GM12878 (cell line): Measurements from ENCODE around the gene SLC6A1. TPM values are rescaled to one million over a fixed set of nuclear protein-coding genes. Genes with fewer than 3 reads are reported as not detected.

Experiments used
- ATAC-seq: fragments of 200-7000 bp; cut with Tn5 transposase; 3 replicates; pipeline ENCODE4 v1.9.1; 2020; ENCODE audit warnings: mild to moderate bottlenecking, moderate library complexity
- BruUV-seq: library from RNA; stranded (reverse); fragments of 400-500 nt; replicated peaks from 2 replicates; lab custom pipeline; 2021; lab: Mats Ljungman, UMichigan
- CTCF ChIA-PET: fragments of 300-600 bp; sonication (Branson Sonifier 250); formaldehyde crosslinking; extraction: SDS; loops from one replicate; lab custom pipeline; 2021; ENCODE audit warnings: inconsistent platforms; lab: Yijun Ruan, JAX
- POLR2A ChIA-PET: fragments of 350-600 bp; formaldehyde crosslinking; extraction: SDS; loops from one replicate; lab custom pipeline; 2021; ENCODE audit warnings: inconsistent platforms; lab: Charles Lee
- RAD21 ChIA-PET: fragments of 300-600 bp; sonication (Branson Sonifier 250); formaldehyde crosslinking; loops from one replicate; lab custom pipeline; 2023; ENCODE audit warnings: antibody characterized with exemption; ENCODE audit not compliant: unreplicated experiment; lab: Charles Lee
- SMC1A ChIA-PET: fragments of 300-600 bp; sonication (Branson Sonifier 250); formaldehyde crosslinking; loops from one replicate; lab custom pipeline; 2023; ENCODE audit not compliant: unreplicated experiment, uncharacterized antibody; lab: Charles Lee
- DNase-seq: peaks from one replicate; pipeline ENCODE4 v3.0.0-alpha.2; 2011; ENCODE audit warnings: low read depth, low spot score
- FAIRE-seq: peaks from 3 replicates; lab custom pipeline; 2011; peaks lifted over from hg19 to GRCh38; lab: Jason Lieb, UNC
- H2AFZ ChIP-seq: 2 replicates; pipeline ENCODE4 v1.6.0; 2011; ENCODE audit warnings: low read depth, low read length, control low read depth; ENCODE audit not compliant: control insufficient read depth
- H3K27ac ChIP-seq: 2 replicates; pipeline ENCODE4 v1.5.1; 2011; ENCODE audit warnings: control low read depth; ENCODE audit not compliant: control insufficient read depth, insufficient read depth
- H3K27me3 ChIP-seq, 2 experiments: replicated peaks in 1 of 2; 2 replicates each; pipeline versions ENCODE4 v1.6.0 to v1.6.1; 2011; ENCODE audit warnings: low read length in 1 of 2; ENCODE audit not compliant: control insufficient read depth in 2 of 2, insufficient read depth in 2 of 2
- H3K36me3 ChIP-seq, 2 experiments: 2 replicates each; pipeline ENCODE4 v1.5.1; 2011; ENCODE audit warnings: low read length in 1 of 2; ENCODE audit not compliant: control insufficient read depth in 2 of 2, insufficient read depth in 2 of 2
- H3K4me1 ChIP-seq: 2 replicates; pipeline ENCODE4 v1.6.1; 2011; ENCODE audit warnings: mild to moderate bottlenecking, low read length, moderate library complexity, mixed read lengths; ENCODE audit not compliant: control insufficient read depth, insufficient read depth
- H3K4me2 ChIP-seq: 2 replicates; pipeline ENCODE4 v1.6.0; 2011; ENCODE audit warnings: control low read depth; ENCODE audit not compliant: control insufficient read depth, insufficient read depth
- H3K4me3 ChIP-seq: fragments of 200-600 bp; sonication (generic); 2 replicates; pipeline ENCODE4 v1.5.1; 2016
- H3K79me2 ChIP-seq: 2 replicates; pipeline ENCODE4 v1.6.0; 2011; ENCODE audit warnings: low read length; ENCODE audit not compliant: control insufficient read depth, insufficient read depth
- H3K9ac ChIP-seq: 2 replicates; pipeline ENCODE4 v1.8.0; 2011; ENCODE audit warnings: low read length, control low read depth, mixed read lengths; ENCODE audit not compliant: control insufficient read depth, insufficient read depth
- H3K9me3 ChIP-seq: replicated peaks from 3 replicates; pipeline ENCODE4 v1.5.1; 2011; ENCODE audit warnings: mild to moderate bottlenecking, low read length; ENCODE audit not compliant: control insufficient read depth, insufficient read depth
- H4K20me1 ChIP-seq: 2 replicates; pipeline ENCODE4 v1.6.0; 2011; ENCODE audit not compliant: control insufficient read depth, insufficient read depth
- BCL11A ChIP-seq: IDR thresholded peaks from 2 replicates; pipeline ENCODE4 v1.6.1; 2011; ENCODE audit warnings: low read depth, low read length
- CBFB ChIP-seq: IDR thresholded peaks from 2 replicates; pipeline ENCODE4 v1.6.1; 2016; ENCODE audit warnings: antibody characterized with exemption, low read depth
- JUNB ChIP-seq: IDR thresholded peaks from 2 replicates; pipeline ENCODE4 v1.6.1; 2016; ENCODE audit warnings: antibody characterized with exemption, mild to moderate bottlenecking
- NR2C1 ChIP-seq: fragments of 450-650 bp; IDR thresholded peaks from 2 replicates; pipeline ENCODE4 v1.6.1; 2017; ENCODE audit warnings: antibody characterized with exemption, mild to moderate bottlenecking, moderate library complexity
- ZBTB40 ChIP-seq: fragments of 450-650 bp; IDR thresholded peaks from 2 replicates; pipeline ENCODE4 v1.6.1; 2016; ENCODE audit warnings: mild to moderate bottlenecking, moderate library complexity, borderline replicate concordance
- WGBS: methylation state at CpG from one replicate; pipeline ENCODE4 v1.1.6; 2016; ENCODE audit warnings: low lambda C conversion rate; ENCODE audit not compliant: insufficient replicate concordance, insufficient coverage; ENCODE audit errors: missing lambda C conversion rate; 5-methylcytosine and 5-hydroxymethylcytosine counted together
- in situ Hi-C: fragments of 300-500 bp; cut with MboI; formaldehyde crosslinking; loops from 9 replicates; pipeline ENCODE4 v1.14.3; 2018; ENCODE audit warnings: mixed read lengths
- intact Hi-C: fragments of 100-400 bp; cut with micrococcal nuclease; formaldehyde crosslinking; loops from one replicate; pipeline ENCODE4 v1.14.2; 2022; ENCODE audit not compliant: unreplicated experiment
- polyA plus RNA-seq, 11 experiments: library from polyadenylated mRNA; depleted of rRNA in 4 of 11; unstranded in 6 of 11; stranded (reverse) in 5 of 11; fragments of >200 nt; fragmentation: Nextera tagmentation in 4 of 11; fragmentation: Illumina TruSeq in 1 of 11; extraction: Ambion mirVana in 4 of 11; extraction: Trizol in 1 of 11; gene quantifications; 1 replicate in 1 of 11; 2 replicates in 10 of 11; pipeline versions ENCODE4 v1.2.1 to v1.2.3, GENCODE V29; 2011 to 2016; ENCODE audit warnings: inconsistent platforms in 2 of 11, missing spikeins in 2 of 11, low read depth in 1 of 11
- total RNA-seq, 4 experiments: library from RNA; depleted of rRNA in 3 of 4; stranded (reverse); fragments of >200 nt in 3 of 4; fragmentation: Illumina TruSeq in 1 of 4; extraction: Trizol in 1 of 4; gene quantifications; 2 replicates each; pipeline versions ENCODE4 v1.2.1 to v1.2.3, GENCODE V29; 2013 to 2021

SLC6A1 gene
- total and polyA plus RNA-seq, 10 of the 15 experiments (the other 5 are each of a cell fraction or from before 2014, with no cell fraction given): not detected

GRCh38 chr3:11021611-11022011 lies 29.1 kb downstream of the SLC6A1 start:
- no peak for FAIRE-seq
- Histone ChIP-seq H3K4me1 (no peaks in the 10 kb centered on the region), H4K20me1 (no peaks in the 10 kb centered on the region)
- 40% methylated on average over 8 of the region's 8 CpGs for WGBS
- ChIA-PET RAD21 (no interaction called here), POLR2A (interaction anchor here (0.8 kb wide), 1 partner anchor 93 kb away, joined by 3 read pairs; no protein-coding TSS in a partner anchor)
- BruUV-seq: no TSS peak
- DNase-seq: no peak
- TF ChIP-seq NR2C1 (no peak), CBFB (no peak), JUNB (no peak)
- TF ChIP-seq, all 136 proteins: peak for 0
- H3K36me3 ChIP-seq: no peaks in the 10 kb centered on the region
- ChIA-PET CTCF (interaction anchor here (1.3 kb wide), 1 partner anchor 39 kb away, joined by 3 read pairs; no protein-coding TSS in a partner anchor), SMC1A (no interaction called here)
- H3K27me3 ChIP-seq: peaks cover 0 to 2% of the 10 kb centered on the region in 2 experiments; a peak in 1 of 4 replicates
- H2AFZ ChIP-seq: no peak overlapping the region
- H3K79me2 ChIP-seq: no peaks in the 10 kb centered on the region
- H3K4me3 ChIP-seq: no peak overlapping the region
- H3K9ac ChIP-seq: no peak overlapping the region
- in situ Hi-C loops (no loop called here), intact Hi-C loops (no loop called here)
- no peak overlapping the region for H3K27ac ChIP-seq
- ATAC-seq: no peak
- H3K9me3 ChIP-seq: no peaks in the 10 kb centered on the region; the same call in 2 of the 3 replicates
- no peak overlapping the region for H3K4me2 ChIP-seq

- FAIRE-seq: no peak
- H3K9ac ChIP-seq: no peak overlapping the region
- no TSS peak for BruUV-seq
- no peaks in the 10 kb centered on the region for H4K20me1 ChIP-seq
- H3K4me2 ChIP-seq: no peak overlapping the region
- no peaks in the 10 kb centered on the region for H3K36me3 ChIP-seq
- H3K4me1 ChIP-seq: no peaks in the 10 kb centered on the region
- SMC1A ChIA-PET: no interaction called here
- H3K4me3 ChIP-seq: no peak overlapping the region
- POLR2A ChIA-PET: interaction anchor here (0.8 kb wide), 1 partner anchor 93 kb away, joined by 3 read pairs; no protein-coding TSS in a partner anchor
- no peaks in the 10 kb centered on the region for H3K79me2 ChIP-seq
- ATAC-seq: no peak
- H2AFZ ChIP-seq: no peak overlapping the region
- in situ Hi-C loops (no loop called here), intact Hi-C loops (no loop called here)
- no peaks in the 10 kb centered on the region; the same call in 2 of the 3 replicates for H3K9me3 ChIP-seq
- DNase-seq: no peak
- 45% methylated on average over 10 of the region's 10 CpGs for WGBS
- H3K27me3 ChIP-seq: peaks cover 0 to 2% of the 10 kb centered on the region in 2 experiments; a peak in 1 of 4 replicates
- H3K27ac ChIP-seq: no peak overlapping the region
- no peak for TF ChIP-seq ZBTB40
- no peak for TF ChIP-seq BCL11A
- RAD21 ChIA-PET: no interaction called here
- CTCF ChIA-PET: interaction anchor here (1.3 kb wide), 1 partner anchor 39 kb away, joined by 3 read pairs; no protein-coding TSS in a partner anchor
These were observed 29.6 kb downstream of the SLC6A1 start for GRCh38 chr3:11022115-11022514.
